HG03064 (cell line): ENCODE results near the gene SLC6A9.

Source experiments
- ATAC-seq: cut with Tn5 transposase; IDR thresholded peaks from one replicate; pipeline ENCODE4 v1.9.1; 2021; ENCODE audit warnings: low read depth; ENCODE audit not compliant: unreplicated experiment

Gene SLC6A9

DNA sequence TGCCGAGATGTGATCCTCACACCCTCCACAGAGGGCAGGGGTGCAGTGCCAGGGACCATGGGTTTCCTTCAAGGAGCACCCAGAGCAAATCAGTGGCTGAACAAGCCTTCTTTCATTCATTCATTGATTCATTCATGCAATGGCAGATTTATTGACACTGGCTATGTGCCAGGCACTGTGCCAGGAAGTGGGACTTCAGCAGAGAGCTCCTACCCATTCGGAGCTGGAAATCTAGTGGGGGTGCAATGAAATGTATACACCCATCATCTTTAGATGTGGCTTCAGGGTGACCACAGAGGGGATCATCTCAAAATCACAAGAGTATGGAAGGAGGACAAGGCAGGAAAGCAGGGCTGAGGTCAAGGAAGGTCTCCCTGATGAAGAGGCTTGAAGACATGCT is 18.9 kb downstream of the SLC6A9 start:
- ATAC-seq = no peak

- no peak for ATAC-seq
Measured at GRCh38 chr1:44010935-44011471, 20.3 kb downstream of the SLC6A9 start.

GRCh38 chr1:44008259-44008658 is 23.0 kb downstream of the SLC6A9 start:
- ATAC-seq = no peak

- no peak for ATAC-seq
Measured at GRCh38 chr1:44002606-44003157, 28.6 kb downstream of the SLC6A9 start.

GRCh38 chr1:44002165-44002564 is 29.1 kb downstream of the SLC6A9 start:
- ATAC-seq = no peak

GRCh38 chr1:44000122-44000665 is 31.1 kb downstream of the SLC6A9 start:
- ATAC-seq = no peak

DNA sequence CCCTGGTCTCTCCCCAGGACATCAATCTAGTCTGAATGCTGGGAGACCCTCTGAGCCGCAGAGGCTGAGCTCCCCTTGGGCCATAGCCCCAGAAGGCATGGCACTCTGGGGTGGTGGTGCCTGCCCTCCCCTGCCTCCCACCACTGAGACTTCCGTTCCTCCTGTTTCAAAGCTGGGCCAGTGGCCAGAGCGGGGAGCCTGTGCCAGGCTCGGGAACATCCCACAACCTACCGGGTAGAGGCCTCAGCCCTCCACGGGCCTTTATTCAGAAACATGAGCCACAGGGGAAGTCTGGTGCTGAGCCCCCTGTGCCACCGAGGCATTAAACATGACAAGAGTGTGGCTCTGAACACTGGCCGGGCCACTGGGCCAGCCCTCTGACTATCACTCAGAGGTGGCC is 31.8 kb downstream of the SLC6A9 start:
- ATAC-seq = no peak

GRCh38 chr1:43998000-43998378 is 33.3 kb downstream of the SLC6A9 start:
- ATAC-seq = no peak

- no peak for ATAC-seq
Measured at GRCh38 chr1:43997295-43997999, 33.8 kb downstream of the SLC6A9 start.

- ATAC-seq = no peak
Measured at GRCh38 chr1:43996733-43997115, 34.5 kb downstream of the SLC6A9 start.

- ATAC-seq = no peak
Measured at GRCh38 chr1:43995984-43996732, 35.1 kb downstream of the SLC6A9 start.

GRCh38 chr1:43994794-43995790 is 36.2 kb downstream of the SLC6A9 start:
- no peak for ATAC-seq

- no peak for ATAC-seq
Measured at GRCh38 chr1:43994071-43994470, 37.2 kb downstream of the SLC6A9 start.

DNA sequence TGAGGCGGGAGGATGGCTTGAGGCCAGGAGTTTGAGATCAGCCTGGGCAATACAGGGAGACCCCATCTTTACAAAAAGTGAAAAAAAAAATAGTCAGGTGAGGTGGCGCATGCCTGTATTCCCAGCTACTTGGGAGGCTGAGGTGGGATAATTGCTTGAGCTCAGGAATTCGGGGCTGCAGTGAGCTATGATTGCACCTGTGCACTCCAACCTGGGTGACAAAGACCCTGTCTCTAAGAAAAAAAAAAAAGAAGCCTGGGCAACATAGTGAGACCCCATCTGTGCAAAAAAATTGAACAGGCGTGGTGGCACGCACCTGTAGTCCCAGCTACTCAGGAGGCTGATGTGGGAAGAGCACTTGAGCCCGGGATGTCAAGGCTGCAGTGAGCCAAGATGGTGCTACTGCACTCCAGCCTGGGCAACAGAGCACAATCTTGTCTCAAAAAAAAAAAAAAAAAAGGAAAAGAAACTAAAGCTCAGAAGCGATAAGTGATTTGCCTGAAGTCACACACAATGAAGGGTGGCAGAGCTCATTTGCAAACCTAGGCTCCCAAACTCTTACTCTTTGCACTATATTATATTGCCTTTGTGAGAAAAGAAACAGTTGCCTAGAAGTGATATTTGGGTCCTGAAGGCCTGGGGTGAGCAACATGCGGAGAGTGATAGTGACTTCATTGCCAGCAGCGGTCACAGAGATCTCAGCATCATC is 37.9 kb downstream of the SLC6A9 start:
- ATAC-seq = no peak

DNA sequence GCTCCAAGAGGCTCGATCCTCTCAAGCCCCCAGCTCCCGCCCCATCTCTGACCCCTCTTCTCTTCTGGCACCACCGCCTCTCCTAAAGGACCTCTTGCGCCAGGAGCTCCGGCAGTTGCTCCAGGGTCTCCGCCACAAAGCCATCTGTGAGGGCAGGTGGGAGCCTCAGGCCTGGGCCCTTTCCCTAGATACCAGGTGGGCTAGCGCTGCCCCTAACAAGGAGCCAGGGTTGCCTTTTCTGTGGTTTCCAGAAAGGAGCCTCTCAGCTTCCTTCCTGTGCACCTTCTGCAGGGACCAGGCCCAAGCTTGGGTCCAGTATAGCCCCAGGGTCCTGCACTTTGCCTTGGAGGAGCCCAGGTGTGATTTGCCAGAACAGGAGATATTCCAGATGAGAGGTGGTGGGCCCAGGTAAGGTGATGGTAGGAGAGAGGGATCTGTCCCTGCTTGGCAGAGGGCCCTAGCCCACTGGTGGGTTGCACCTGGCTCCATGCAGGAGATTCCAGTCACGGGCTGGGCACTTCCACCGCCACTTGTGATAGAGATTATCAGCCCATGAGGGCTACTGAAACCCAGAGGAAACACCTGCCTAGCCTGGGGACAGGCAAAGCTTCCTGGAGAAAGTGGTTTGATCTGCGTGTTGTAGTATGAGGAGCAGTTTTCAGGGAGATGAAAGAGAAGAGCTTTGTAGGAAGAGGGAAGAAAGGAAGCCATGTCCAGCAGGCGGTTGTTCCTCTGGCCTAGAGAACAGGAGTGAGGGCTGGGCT is 38.8 kb downstream of the SLC6A9 start:
- ATAC-seq = no peak

DNA sequence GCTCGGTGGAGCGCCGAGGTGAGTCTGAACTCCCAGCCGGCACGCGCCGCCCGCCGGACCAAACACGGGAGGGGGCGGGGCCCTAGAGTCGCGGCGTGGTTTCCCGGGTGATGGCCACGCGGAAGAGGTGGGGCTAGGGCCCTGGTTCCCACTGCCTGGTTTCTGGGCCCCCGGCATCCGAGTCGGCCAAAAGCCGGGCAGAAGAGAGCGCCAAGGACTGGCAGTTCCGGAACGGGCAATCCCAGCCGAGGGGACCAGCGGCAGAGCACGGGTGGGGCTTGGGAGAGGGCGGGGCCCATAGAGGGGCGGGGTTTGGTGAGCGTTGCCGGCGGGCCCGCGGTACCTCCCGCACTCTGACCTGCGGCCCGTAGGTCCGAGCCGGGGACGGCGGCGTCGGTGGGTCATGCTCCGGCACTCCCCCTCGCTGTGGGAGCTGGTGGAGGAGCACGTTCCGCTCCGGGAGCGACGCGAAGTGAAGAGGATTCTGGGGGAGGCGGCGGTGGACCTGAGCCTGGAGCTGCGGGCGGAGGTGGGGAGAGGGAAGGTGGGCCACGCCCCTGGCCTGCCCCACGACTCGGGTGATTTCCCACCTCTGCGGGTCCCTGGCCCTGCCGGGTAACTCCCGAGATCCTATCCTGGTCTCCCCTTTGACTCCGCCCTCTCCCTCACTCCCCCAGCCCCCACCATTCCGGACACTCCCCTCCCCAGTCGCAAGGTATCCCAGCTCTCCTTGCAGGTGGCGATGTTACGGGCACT is 39.6 kb downstream of the SLC6A9 start, which contains the start of gene CCDC24:
TSS of gene CCDC24 (plus strand) at position 124 of the 756 bp plus-strand sequence. CDS start at position 404, 280 bp downstream.
- ATAC-seq = peak; percentile 76

- ATAC-seq = no peak
Measured at GRCh38 chr1:43991200-43991475, 40.1 kb downstream of the SLC6A9 start.
